ENCODE measurements around the gene NTM. TPM values are rescaled to one million over a fixed set of nuclear protein-coding genes. Genes with fewer than 3 reads are reported as not detected.

The NTM gene
- total and polyA plus RNA-seq, 2 of the 8 experiments (the other 6 are each of a cell fraction or from before 2014, with no cell fraction given) = 13.4 to 20.0 TPM

DNA sequence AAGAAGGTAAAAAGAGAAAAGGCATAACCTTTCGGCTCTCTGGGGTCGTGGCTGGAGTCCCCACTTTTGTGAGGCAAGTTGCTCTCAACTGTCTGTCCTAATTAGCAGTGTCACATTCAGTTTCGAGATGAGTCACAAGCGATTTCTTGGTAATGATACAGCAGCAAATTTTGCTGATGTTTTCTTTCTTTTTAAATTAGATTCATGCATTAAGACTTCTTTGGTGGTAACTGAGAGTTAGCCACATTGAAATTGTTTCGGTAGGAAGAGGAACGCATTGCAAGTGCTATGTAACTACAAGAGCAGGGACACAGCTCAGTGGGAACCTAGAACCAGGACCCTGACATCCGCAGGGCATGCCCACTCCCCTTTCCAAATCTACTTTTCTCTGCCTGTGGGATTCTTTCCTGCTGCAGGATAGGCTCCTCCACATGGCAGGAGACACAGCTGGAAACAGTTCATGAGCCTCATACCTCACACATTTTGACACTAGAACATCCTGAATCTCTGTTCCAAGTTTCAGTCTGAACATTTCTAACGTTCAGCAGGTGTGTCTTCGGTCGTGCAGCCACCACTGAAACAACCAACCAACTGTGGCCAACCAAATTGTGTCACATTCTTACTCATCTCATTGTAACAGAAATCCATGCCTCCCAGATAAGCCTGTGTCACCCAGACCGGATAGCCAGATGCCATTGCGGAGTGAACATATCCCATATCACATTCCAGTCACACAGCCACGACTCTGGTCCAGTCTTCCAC, 987.6 kb downstream of the NTM start:
- 88% methylated on average over 13 of the region's 13 CpGs; no CpG with 5 or more reads in 1 of the 2 experiments for WGBS, 2 experiments (ENCODE audit: extremely low coverage in 1 of 2, insufficient coverage in 1 of 2, insufficient read length in 1 of 2, insufficient replicate concordance in 2 of 2, low coverage in 1 of 2, low lambda C conversion rate in 2 of 2, missing lambda C conversion rate in 1 of 2)
- POLR2A ChIA-PET (ENCODE audit: partially characterized antibody) = no interaction called here
- no peak overlapping the region for H3K18ac ChIP-seq (ENCODE audit: extremely low read depth, low read length)
- no peaks in the 10 kb centered on the region for H3K79me1 ChIP-seq (ENCODE audit: low read depth, low read length)
- CTCF ChIA-PET (ENCODE audit: partially characterized antibody) = interaction anchor here (0.7 kb wide), 1 partner anchor 813 kb away, joined by 3 read pairs; no protein-coding TSS in a partner anchor
- no peaks in the 10 kb centered on the region for H3K36me3 ChIP-seq (ENCODE audit: control insufficient read depth in 2 of 4, insufficient read depth in 4 of 4, low read length in 3 of 4)
- no peak overlapping the region for H4K91ac ChIP-seq (replicated peaks; ENCODE audit: insufficient read length, low read length)
- no peak overlapping the region for H3K4me3 ChIP-seq (ENCODE audit: extremely low read depth in 1 of 4, insufficient read depth in 2 of 4, low read depth in 3 of 4, low read length in 4 of 4)
- no peaks in the 10 kb centered on the region for H4K20me1 ChIP-seq (replicated peaks in 1 of 2; ENCODE audit: control insufficient read depth in 1 of 2, insufficient read depth in 2 of 2, low read length in 2 of 2)
- FAIRE-seq (no peak), DNase-seq (ENCODE audit: low read depth in 1 of 2, low spot score in 2 of 2) (no peak)
- H3K23me2 ChIP-seq (ENCODE audit: low read depth, low read length) = no peaks in the 10 kb centered on the region
- no peaks in the 10 kb centered on the region for H3K9me3 ChIP-seq (ENCODE audit: insufficient read depth in 2 of 2, low read depth in 1 of 2, low read length in 1 of 2)
- H2AFZ ChIP-seq (ENCODE audit: low read length) = no peak overlapping the region
- no peak overlapping the region for H3K56ac ChIP-seq (replicated peaks; ENCODE audit: insufficient read length, low read depth, low read length)
- H3K4me1 ChIP-seq (replicated peaks in 1 of 4; ENCODE audit: control insufficient read depth in 3 of 4, insufficient read depth in 4 of 4, low read length in 3 of 4) = no peaks in the 10 kb centered on the region
- H3K23ac ChIP-seq (ENCODE audit: insufficient read length) = no peak overlapping the region
- H2AK5ac ChIP-seq (ENCODE audit: low read depth, low read length) = no peak overlapping the region
- no peak overlapping the region for H3K9ac ChIP-seq (replicated peaks in 1 of 4; ENCODE audit: extremely low read depth in 1 of 4, low read depth in 3 of 4, low read length in 3 of 4)
- no peak overlapping the region for H2BK15ac ChIP-seq (ENCODE audit: low read length)
- H2BK5ac ChIP-seq (ENCODE audit: low read depth, low read length) = no peak overlapping the region
- H3K4me2 ChIP-seq (ENCODE audit: insufficient read depth in 1 of 2, low read depth in 2 of 2, low read length in 2 of 2) = no peak overlapping the region
- no peak overlapping the region for H4K5ac ChIP-seq (ENCODE audit: insufficient read length, low read depth, low read length)
- H2BK20ac ChIP-seq (ENCODE audit: low read length) = no peak overlapping the region
- H3K27me3 ChIP-seq (replicated peaks in 1 of 4; ENCODE audit: control insufficient read depth in 3 of 4, extremely low read depth in 1 of 4, insufficient read depth in 3 of 4, low read length in 3 of 4) = no peaks in the 10 kb centered on the region; a peak in 1 of 7 replicates
- no peak overlapping the region for H3K27ac ChIP-seq (ENCODE audit: low read depth, low read length)
- no peak overlapping the region for H2BK120ac ChIP-seq (replicated peaks; ENCODE audit: low read depth, low read length)
- H3K79me2 ChIP-seq (ENCODE audit: control insufficient read depth in 1 of 2, insufficient read depth in 2 of 2, low read length in 2 of 2) = no peaks in the 10 kb centered on the region
- no peak overlapping the region for H3K4ac ChIP-seq (replicated peaks; ENCODE audit: insufficient read length, low read depth, low read length)
- H3K14ac ChIP-seq (ENCODE audit: insufficient read length) = no peak overlapping the region
- H4K8ac ChIP-seq (ENCODE audit: extremely low read depth, insufficient read depth, low read length) = no peak overlapping the region
- no peak overlapping the region for H2BK12ac ChIP-seq (ENCODE audit: low read depth, low read length)
- TF ChIP-seq CBX8 (IDR thresholded peaks at IDR 0.05; ENCODE audit: borderline replicate concordance, low read depth, low read length) (no peak), HDAC6 (IDR thresholded peaks at IDR 0.05; ENCODE audit: low read depth, low read length) (no peak), SP4 (IDR thresholded peaks at IDR 0.05; ENCODE audit: low read length) (no peak), BACH1 (IDR thresholded peaks at IDR 0.05; ENCODE audit: low read length) (no peak), JUND (IDR thresholded peaks at IDR 0.05; ENCODE audit: low read length) (no peak), NANOG (IDR thresholded peaks at IDR 0.05; ENCODE audit: insufficient read depth, low read depth, low read length, poor library complexity, severe bottlenecking) (no peak), CTBP2 (IDR thresholded peaks at IDR 0.05; ENCODE audit: borderline replicate concordance, insufficient read depth, insufficient read length, low read length) (no peak), SIN3A (conservative IDR thresholded peaks at IDR 0.05 in 1 of 2, IDR thresholded peaks at IDR 0.05 in 1 of 2; ENCODE audit: low read depth in 1 of 2, low read length in 2 of 2) (no peak), RFX5 (IDR thresholded peaks at IDR 0.05; ENCODE audit: borderline replicate concordance, low read depth, low read length) (no peak)
